Measurements from ENCODE around the gene TANC2. TPM values are rescaled to one million over a fixed set of nuclear protein-coding genes. Genes with fewer than 3 reads are reported as not detected.

TANC2 gene
- total RNA-seq, 4 donors from 2014 or later: 9.7 to 22.1 (median 14.2) TPM

GRCh38 chr17:62964506-62964905, 1.5 kb upstream of the TANC2 start:
- Histone ChIP-seq H3K4me1 (peaks cover 10 to 21% (median 19%) of the 10 kb centered on the region in 4 donors), H3K9me3 (no peaks in the 10 kb centered on the region), H3K36me3 (no peaks in the 10 kb centered on the region), H3K27ac (no peak overlapping the region), H3K4me3 (no peak overlapping the region), H3K27me3 (peaks cover 4% of the 10 kb centered on the region)
- no peak for DNase-seq
- TF ChIP-seq EP300 (IDR thresholded peaks at IDR 0.05; ENCODE audit: low read depth) (no peak), CTCF (IDR thresholded peaks at IDR 0.05) (no peak), POLR2AphosphoS5 (IDR thresholded peaks at IDR 0.05) (no peak), POLR2A (IDR thresholded peaks at IDR 0.05) (no peak)
- in situ Hi-C loops (cut with MboI; ENCODE audit: low pct_ligation_motif_present in 1 of 4, low pct_unique_long_range_greater_than_20kb in 1 of 4, low sequenced_read_pairs in 3 of 4): loop anchor here in 2 of 4 donors (10.0 kb wide), 2 partner anchors 250 to 260 kb away; no protein-coding TSS in a partner anchor
- intact Hi-C loops (cut with DNase I; ENCODE audit: low total_unique reads): no loop called here
- WGBS, 2 donors (ENCODE audit: low coverage in 1 of 2): 67 to 80% methylated on average over 4 of the region's 4 CpGs

GRCh38 chr17:62965174-62965685, 805 bp upstream of the TANC2 start:
- H3K27ac ChIP-seq: peak overlapping the region; percentile 83 to 91 (median 84)
- H3K4me1 ChIP-seq: peaks cover 10 to 21% (median 19%) of the 10 kb centered on the region in 4 donors
- peak overlapping the region in 3 of 4 donors; percentile 76 to 95 (median 94) for H3K4me3 ChIP-seq
- no peak for TF ChIP-seq EP300 (IDR thresholded peaks at IDR 0.05; ENCODE audit: low read depth)
- TF ChIP-seq CTCF (IDR thresholded peaks at IDR 0.05): no peak
- H3K27me3 ChIP-seq: peaks cover 4% of the 10 kb centered on the region
- 66 to 78% methylated on average over 12 to 19 of the region's 19 CpGs for WGBS, 2 donors (ENCODE audit: low coverage in 1 of 2)
- no peak for DNase-seq
- no peaks in the 10 kb centered on the region for H3K9me3 ChIP-seq
- in situ Hi-C loops (cut with MboI; ENCODE audit: low pct_ligation_motif_present in 1 of 4, low pct_unique_long_range_greater_than_20kb in 1 of 4, low sequenced_read_pairs in 3 of 4) (loop anchor here in 2 of 4 donors (10.0 kb wide), 2 partner anchors 250 to 260 kb away; no protein-coding TSS in a partner anchor), intact Hi-C loops (cut with DNase I; ENCODE audit: low total_unique reads) (no loop called here)
- H3K36me3 ChIP-seq: no peaks in the 10 kb centered on the region

- intact Hi-C loops (cut with DNase I; ENCODE audit: low total_unique reads) (loop anchor here (2.0 kb wide), 1 partner anchor 262 kb away; no protein-coding TSS in a partner anchor), in situ Hi-C loops (cut with MboI; ENCODE audit: low pct_ligation_motif_present in 1 of 4, low pct_unique_long_range_greater_than_20kb in 1 of 4, low sequenced_read_pairs in 3 of 4) (loop anchor here in 2 of 4 donors (10.0 kb wide), 2 partner anchors 252 to 262 kb away; no protein-coding TSS in a partner anchor)
- peaks cover 10 to 27% (median 19%) of the 10 kb centered on the region in 4 donors for H3K4me1 ChIP-seq
- TF ChIP-seq CTCF (IDR thresholded peaks at IDR 0.05) (no peak), POLR2A (IDR thresholded peaks at IDR 0.05) (no peak)
- peak overlapping the region; percentile 75 to 95 (median 85) for H3K4me3 ChIP-seq
- WGBS, 2 donors (ENCODE audit: low coverage in 1 of 2): 0 to 1% methylated on average over 4 to 48 of the region's 80 CpGs
- H3K36me3 ChIP-seq: no peaks in the 10 kb centered on the region
- H3K27ac ChIP-seq: peak overlapping the region; percentile 83 to 91 (median 86)
- H3K9me3 ChIP-seq: no peaks in the 10 kb centered on the region
- DNase-seq: peak; percentile 74
- H3K27me3 ChIP-seq: peaks cover 4% of the 10 kb centered on the region
Measured at GRCh38 chr17:62966426-62967204, 580 bp downstream of the TANC2 start.

GRCh38 chr17:62967205-62967529, 1.1 kb downstream of the TANC2 start:
- in situ Hi-C loops (cut with MboI; ENCODE audit: low pct_ligation_motif_present in 1 of 4, low pct_unique_long_range_greater_than_20kb in 1 of 4, low sequenced_read_pairs in 3 of 4): loop anchor here in 2 of 4 donors (10.0 kb wide), 2 partner anchors 252 to 262 kb away; no protein-coding TSS in a partner anchor
- TF ChIP-seq POLR2A (IDR thresholded peaks at IDR 0.05) (no peak), CTCF (IDR thresholded peaks at IDR 0.05) (no peak), EP300 (IDR thresholded peaks at IDR 0.05; ENCODE audit: low read depth) (no peak)
- Histone ChIP-seq H3K4me3 (peak overlapping the region in 3 of 4 donors; percentile 76 to 95 (median 94)), H3K27me3 (peaks cover 4% of the 10 kb centered on the region), H3K4me1 (peaks cover 10 to 27% (median 19%) of the 10 kb centered on the region in 4 donors), H3K9me3 (no peaks in the 10 kb centered on the region), H3K36me3 (no peaks in the 10 kb centered on the region), H3K27ac (peak overlapping the region in 1 of 4 donors; percentile 91)
- DNase-seq: no peak
- WGBS, 2 donors (ENCODE audit: low coverage in 1 of 2): 12 to 17% methylated on average over 4 of the region's 4 CpGs
- intact Hi-C loops (cut with DNase I; ENCODE audit: low total_unique reads): loop anchor here (2.0 kb wide), 1 partner anchor 262 kb away; no protein-coding TSS in a partner anchor

All from transverse colon (tissue), 4 donors.